IMR-90 (cell line): ENCODE measurements around the gene TUBB6. TPM values are rescaled to one million over a fixed set of nuclear protein-coding genes. Genes with fewer than 3 reads are reported as not detected.

Source experiments
- ATAC-seq: fragments of 200-7000 bp; cut with Tn5 transposase; 2 replicates; pipeline ENCODE4 v1.9.1; 2020; ENCODE audit warnings: low read depth, mild to moderate bottlenecking, moderate library complexity
- BruUV-seq: library from RNA; stranded (reverse); fragments of 400-500 nt; replicated peaks from 2 replicates; lab custom pipeline; 2021; lab: Mats Ljungman, UMichigan
- CTCF ChIA-PET: fragments of 300-600 bp; formaldehyde crosslinking; extraction: SDS; loops from one replicate; lab custom pipeline; 2021; ENCODE audit warnings: antibody characterized with exemption; lab: Yijun Ruan, JAX
- POLR2A ChIA-PET: fragments of 300-600 bp; sonication (Branson Sonifier 250); formaldehyde crosslinking; loops from one replicate; lab custom pipeline; 2022; ENCODE audit warnings: antibody characterized with exemption; ENCODE audit not compliant: unreplicated experiment; lab: Charles Lee
- DNase-seq: peaks from one replicate; pipeline ENCODE4 v3.0.0; 2013
- H2AFZ ChIP-seq: replicated peaks from 2 replicates; pipeline ENCODE3; 2013; ENCODE audit warnings: low read length, mild to moderate bottlenecking; ENCODE audit not compliant: poor library complexity
- H2AK5ac ChIP-seq: 2 replicates; pipeline ENCODE4 v1.6.1; 2013; ENCODE audit warnings: low read depth, low read length, inconsistent platforms
- H2AK9ac ChIP-seq: replicated peaks from 2 replicates; pipeline ENCODE3; 2013; ENCODE audit warnings: mild to moderate bottlenecking, low read depth, low read length, moderate library complexity; ENCODE audit not compliant: poor library complexity
- H2BK120ac ChIP-seq: 2 replicates; pipeline ENCODE4 v1.6.1; 2013; ENCODE audit warnings: low read depth, low read length, inconsistent platforms
- H2BK15ac ChIP-seq: 3 replicates; pipeline ENCODE4 v1.6.1; 2013; ENCODE audit warnings: low read depth, low read length, inconsistent platforms
- H2BK20ac ChIP-seq: 2 replicates; pipeline ENCODE4 v1.6.1; 2013; ENCODE audit warnings: low read depth, mild to moderate bottlenecking, inconsistent platforms, low read length, moderate library complexity
- H2BK5ac ChIP-seq: 2 replicates; pipeline ENCODE4 v1.6.1; 2013; ENCODE audit warnings: mild to moderate bottlenecking, low read depth, low read length, inconsistent platforms; ENCODE audit not compliant: poor library complexity, severe bottlenecking
- H3K14ac ChIP-seq: replicated peaks from 2 replicates; pipeline ENCODE4 v1.6.1; 2013; ENCODE audit warnings: low read depth, low read length, inconsistent platforms
- H3K18ac ChIP-seq: 2 replicates; pipeline ENCODE4 v1.6.1; 2013; ENCODE audit warnings: low read depth, low read length, control low read depth
- H3K23ac ChIP-seq: 2 replicates; pipeline ENCODE4 v1.6.1; 2013; ENCODE audit warnings: low read depth, low read length, inconsistent platforms
- H3K27ac ChIP-seq: 2 replicates; pipeline ENCODE4 v1.5.1; 2013; ENCODE audit warnings: mild to moderate bottlenecking, control low read depth, low read length; ENCODE audit not compliant: insufficient read depth
- H3K27me3 ChIP-seq: 2 replicates; pipeline ENCODE4 v1.6.1; 2013; ENCODE audit warnings: low read length; ENCODE audit not compliant: control insufficient read depth, insufficient read depth
- H3K36me3 ChIP-seq: 2 replicates; pipeline ENCODE4 v1.6.1; 2013; ENCODE audit warnings: low read length, mixed read lengths; ENCODE audit not compliant: control insufficient read depth, insufficient read depth
- H3K4ac ChIP-seq: 2 replicates; pipeline ENCODE4 v1.6.1; 2013; ENCODE audit warnings: low read depth, low read length, inconsistent platforms
- H3K4me1 ChIP-seq: 2 replicates; pipeline ENCODE4 v1.6.1; 2013; ENCODE audit warnings: low read length, mixed read lengths; ENCODE audit not compliant: control insufficient read depth, insufficient read depth
- H3K4me2 ChIP-seq: 2 replicates; pipeline ENCODE4 v1.6.1; 2013; ENCODE audit warnings: low read depth, mild to moderate bottlenecking, control low read depth, low read length, moderate library complexity
- H3K4me3 ChIP-seq: 2 replicates; pipeline ENCODE4 v1.5.1; 2013; ENCODE audit warnings: low read depth, mild to moderate bottlenecking, control low read depth, low read length, moderate library complexity; ENCODE audit not compliant: insufficient read depth
- H3K56ac ChIP-seq: 2 replicates; pipeline ENCODE4 v1.6.1; 2013; ENCODE audit warnings: low read length, inconsistent platforms; ENCODE audit not compliant: insufficient read depth; ENCODE audit errors: extremely low read depth
- H3K79me1 ChIP-seq, 2 experiments: 2 replicates each; pipeline ENCODE4 v1.6.1; 2013; ENCODE audit warnings: low read length in 2 of 2, inconsistent platforms in 1 of 2, low read depth in 1 of 2
- H3K9ac ChIP-seq: 2 replicates; pipeline ENCODE4 v1.6.1; 2013; ENCODE audit warnings: low read depth, low read length, control low read depth
- H3K9me1 ChIP-seq: 2 replicates; pipeline ENCODE4 v1.6.1; 2013; ENCODE audit warnings: low read length, inconsistent platforms; ENCODE audit not compliant: insufficient read depth
- H3K9me3 ChIP-seq: 2 replicates; pipeline ENCODE4 v1.6.1; 2013; ENCODE audit warnings: low read length; ENCODE audit not compliant: control insufficient read depth, insufficient read depth
- H4K20me1 ChIP-seq: 2 replicates; pipeline ENCODE4 v1.6.1; 2013; ENCODE audit warnings: low read length, inconsistent platforms; ENCODE audit not compliant: insufficient read depth
- H4K5ac ChIP-seq: 2 replicates; pipeline ENCODE4 v1.6.1; 2013; ENCODE audit warnings: mild to moderate bottlenecking, low read depth, low read length, control low read depth
- H4K8ac ChIP-seq, 2 experiments: 2 replicates each; pipeline ENCODE4 v1.6.1; 2013; ENCODE audit warnings: low read depth in 2 of 2, low read length in 2 of 2, control low read depth in 1 of 2, inconsistent platforms in 1 of 2
- H4K91ac ChIP-seq: 2 replicates; pipeline ENCODE4 v1.6.1; 2013; ENCODE audit warnings: low read depth, low read length, inconsistent platforms; ENCODE audit not compliant: insufficient read depth
- BHLHE40 ChIP-seq: fragments of 150-350 bp; IDR thresholded peaks from 2 replicates; pipeline ENCODE4 v1.6.1; 2016; ENCODE audit warnings: mild to moderate bottlenecking, low read depth, low read length
- CEBPB ChIP-seq: IDR thresholded peaks from 2 replicates; pipeline ENCODE4 v1.6.1; 2012; ENCODE audit warnings: low read depth, low read length, improper control_type of control experiment
- CTCF ChIP-seq: conservative IDR thresholded peaks from 2 replicates; pipeline ENCODE4 v1.5.1; 2012; ENCODE audit warnings: mild to moderate bottlenecking, low read depth, low read length, improper control_type of control experiment
- ELK1 ChIP-seq: fragments of 150-350 bp; IDR thresholded peaks from 2 replicates; pipeline ENCODE4 v1.6.1; 2016; ENCODE audit warnings: low read depth, mild to moderate bottlenecking, low read length, moderate library complexity, borderline replicate concordance
- FOS ChIP-seq: fragments of 150-350 bp; IDR thresholded peaks from 2 replicates; pipeline ENCODE4 v1.6.1; 2016; ENCODE audit warnings: low read depth, low read length
- MAZ ChIP-seq: IDR thresholded peaks from 2 replicates; pipeline ENCODE4 v1.6.1; 2012; ENCODE audit warnings: low read depth, mild to moderate bottlenecking, low read length, improper control_type of control experiment, moderate library complexity, borderline replicate concordance
- NFE2L2 ChIP-seq: fragments of 150-350 bp; IDR thresholded peaks from 2 replicates; pipeline ENCODE4 v1.6.1; 2016; ENCODE audit warnings: low read depth, mild to moderate bottlenecking, low read length
- POLR2A ChIP-seq: IDR thresholded peaks from 2 replicates; pipeline ENCODE4 v1.6.1; 2012; ENCODE audit warnings: mild to moderate bottlenecking, low read depth, low read length
- RAD21 ChIP-seq: IDR thresholded peaks from 2 replicates; pipeline ENCODE4 v1.6.1; 2012; ENCODE audit warnings: low read length, improper control_type of control experiment
- RCOR1 ChIP-seq: IDR thresholded peaks from 2 replicates; pipeline ENCODE4 v1.6.1; 2012; ENCODE audit warnings: mild to moderate bottlenecking, low read length, improper control_type of control experiment; ENCODE audit not compliant: insufficient replicate concordance
- SMC3 ChIP-seq: fragments of 150-350 bp; IDR thresholded peaks from 2 replicates; pipeline ENCODE4 v1.6.1; 2016; ENCODE audit warnings: low read depth, mild to moderate bottlenecking, antibody characterized with exemption, low read length, moderate library complexity
- USF2 ChIP-seq: fragments of 150-350 bp; IDR thresholded peaks from 2 replicates; pipeline ENCODE4 v1.6.1; 2017; ENCODE audit warnings: mild to moderate bottlenecking, antibody characterized with exemption, low read length, low read depth
- whole genome bisulfite sequencing, 2 experiments: methylation state at CpG; one replicate each; pipeline versions ENCODE4 v1.1.5 to v1.1.7; 2013; ENCODE audit warnings: missing lambda C conversion rate in 2 of 2; ENCODE audit not compliant: insufficient read length in 1 of 2; ENCODE audit errors: extremely low coverage in 2 of 2; 5-methylcytosine and 5-hydroxymethylcytosine counted together
- dilution Hi-C: fragments of 300-500 bp; cut with HindIII; formaldehyde crosslinking; loops from one replicate; pipeline ENCODE4 v1.14.3; 2018; ENCODE audit warnings: low sequenced_read_pairs; ENCODE audit not compliant: unreplicated experiment
- in situ Hi-C: fragments of 300-500 bp; cut with MboI; formaldehyde crosslinking; loops from 3 replicates; pipeline ENCODE4 v1.14.3; 2019; ENCODE audit warnings: low sequenced_read_pairs, inconsistent platforms, mixed read lengths
- intact Hi-C: fragments of 100-400 bp; cut with micrococcal nuclease; formaldehyde crosslinking; loops from 2 replicates; pipeline ENCODE4 v1.10.0; 2022
- polyA plus RNA-seq, 3 experiments: library from polyadenylated mRNA; depleted of rRNA; stranded (reverse); fragments of >200 nt; gene quantifications; 2 replicates each; pipeline ENCODE4 v1.2.3, GENCODE V29; 2012; ENCODE audit warnings: low replicate concordance in 1 of 3
- total RNA-seq: library from RNA; depleted of rRNA; stranded (reverse); fragments of >200 nt; gene quantifications from 2 replicates; pipeline ENCODE4 v1.2.3, GENCODE V29; 2012

TUBB6 gene
- total and polyA plus RNA-seq, 2 of the 4 experiments (the other 2 are of a cell fraction) = 927 to 1,040 TPM

GRCh38 chr18:12278741-12279682 is 29.0 kb upstream of the TUBB6 start:
- Histone ChIP-seq H3K9me1 (peaks cover 24% of the 10 kb centered on the region; the same call in 1 of the 2 replicates), H4K91ac (peak overlapping the region; percentile 100), H2AK5ac (peak overlapping the region; percentile 99), H3K4me1 (peaks cover 34% of the 10 kb centered on the region), H4K20me1 (no peaks in the 10 kb centered on the region; the same call in 1 of the 2 replicates), H3K56ac (peak overlapping the region; percentile 100), H2BK20ac (peak overlapping the region; percentile 91), H3K18ac (peak overlapping the region; percentile 97), H3K9me3 (no peaks in the 10 kb centered on the region), H3K79me1 (peaks cover 14 to 47% of the 10 kb centered on the region in 2 experiments), H3K4me2 (peak overlapping the region; percentile 86), H3K27ac (peak overlapping the region; percentile 97), H3K14ac (peak overlapping the region; percentile 100), H3K9ac (peak overlapping the region; percentile 97), H2AK9ac (peak overlapping the region; percentile 98), H3K36me3 (no peaks in the 10 kb centered on the region), H2BK120ac (peak overlapping the region; percentile 98), H2AFZ (peak overlapping the region; percentile 89), H3K23ac (peak overlapping the region; percentile 99), H3K4me3 (peak overlapping the region; percentile 45), H4K5ac (peak overlapping the region; percentile 99), H3K4ac (peak overlapping the region; percentile 99), H2BK5ac (peak overlapping the region; percentile 97), H4K8ac (peak overlapping the region; percentile 99), H3K27me3 (no peaks in the 10 kb centered on the region), H2BK15ac (peak overlapping the region; percentile 98)
- intact Hi-C loops (loop anchor here (1.0 to 10.0 kb wide), 2 partner anchors 29 to 334 kb away; partner anchors contain the start of gene TUBB6), in situ Hi-C loops (no loop called here), dilution Hi-C loops (no loop called here)
- BruUV-seq = no TSS peak
- ATAC-seq = peak; percentile 94
- peak; percentile 98 for DNase-seq
- 18% methylated on average over 12 of the region's 30 CpGs; no CpG with 5 or more reads in 1 of the 2 experiments for WGBS, 2 experiments
- POLR2A ChIA-PET = interaction anchor here (0.5 to 2.8 kb wide), 9 partner anchors 9 to 431 kb away, joined by 3 to 19 read pairs (median 4); partner anchors contain the start of genes AFG3L2, IMPA2 and TUBB6
- CTCF ChIA-PET = interaction anchor here (0.6 kb wide), 1 partner anchor 35 kb away, joined by 5 read pairs; no protein-coding TSS in a partner anchor
- TF ChIP-seq FOS = peak; percentile 67
- peak; percentile 54 for TF ChIP-seq USF2
- TF ChIP-seq BHLHE40 = no peak
- TF ChIP-seq RAD21 = peak; percentile 11; the same call in 1 of the 2 replicates
- no peak for TF ChIP-seq RCOR1
- no peak for TF ChIP-seq NFE2L2
- peak; percentile 94 for TF ChIP-seq CEBPB
- TF ChIP-seq POLR2A = peak; percentile 96
- TF ChIP-seq MAZ = peak; percentile 65; the same call in 1 of the 2 replicates
- no peak for TF ChIP-seq ELK1
- 0 out of 2 replicates have a peak, but pooled peaks have one; percentile 2 for TF ChIP-seq CTCF
- no peak for TF ChIP-seq SMC3
